Measurements from ENCODE around the gene JMJD1C. TPM values are rescaled to one million over a fixed set of nuclear protein-coding genes. Genes with fewer than 3 reads are reported as not detected.

The JMJD1C gene
- total and polyA plus RNA-seq, 10 of the 15 experiments (the other 5 are each of a cell fraction or from before 2014, with no cell fraction given), result 31.2 to 83.3 (median 49.5) TPM

GRCh38 chr10:63467841-63468240 is 2.1 kb upstream of the JMJD1C start (continued):
- TF ChIP-seq USF2 (IDR thresholded peaks at IDR 0.05; ENCODE audit: borderline replicate concordance, low read depth, low read length), result no peak
- no peak for TF ChIP-seq STAT1 (conservative IDR thresholded peaks at IDR 0.05)
- TF ChIP-seq EGR1 (IDR thresholded peaks at IDR 0.05; ENCODE audit: borderline replicate concordance in 1 of 2, low read depth in 2 of 2, low read length in 2 of 2), result no peak
- no peak for TF ChIP-seq CEBPZ (IDR thresholded peaks at IDR 0.05; ENCODE audit: low read depth, low read length)

GRCh38 chr10:63466144-63466935 is 563 bp upstream of the JMJD1C start:
- H3K4me1 ChIP-seq (ENCODE audit: control insufficient read depth, insufficient read depth, low read length), result peaks cover 3% of the 10 kb centered on the region; the same call in 1 of the 2 replicates
- peak overlapping the region; percentile 77 for H3K27ac ChIP-seq (ENCODE audit: control insufficient read depth, insufficient read depth)
- H4K20me1 ChIP-seq (ENCODE audit: control insufficient read depth, insufficient read depth), result no peaks in the 10 kb centered on the region
- ChIA-PET POLR2A (interaction anchor here (1.3 kb wide), 1 partner anchor 56 kb away, joined by 3 read pairs; no protein-coding TSS in a partner anchor), SMC1A (ENCODE audit: uncharacterized antibody, unreplicated experiment) (interaction anchor here (0.8 to 1.9 kb wide), 17 partner anchors 9 to 256 kb away, joined by 3 to 7 read pairs (median 3); no protein-coding TSS in a partner anchor), CTCF (interaction anchor here (1.1 to 2.2 kb wide), 3 partner anchors 8 to 300 kb away, joined by 3 to 7 read pairs (median 6); no protein-coding TSS in a partner anchor), RAD21 (ENCODE audit: unreplicated experiment) (interaction anchor here (0.7 to 3.3 kb wide), 4 partner anchors 52 to 250 kb away, joined by 3 to 15 read pairs (median 4); partner anchors contain the start of gene REEP3)
- TF ChIP-seq NRF1 (conservative IDR thresholded peaks at IDR 0.05; ENCODE audit: low read depth, low read length) (no peak), RAD21 (IDR thresholded peaks at IDR 0.05; ENCODE audit: insufficient read depth, low read depth, low read length) (peak; percentile 15; the same call in 1 of the 2 replicates), TCF3 (IDR thresholded peaks at IDR 0.05; ENCODE audit: borderline replicate concordance, insufficient read depth, low read depth, low read length) (no peak), DPF2 (IDR thresholded peaks at IDR 0.05) (0 out of 2 replicates have a peak, but pooled peaks have one; percentile 8), CTCF (IDR thresholded peaks at IDR 0.05 in 2 of 3, conservative IDR thresholded peaks at IDR 0.05 in 1 of 3; ENCODE audit: control insufficient read depth in 2 of 3, extremely low read depth in 1 of 3, insufficient read depth in 1 of 3, low read depth in 3 of 3, low read length in 3 of 3) (no peak), RUNX3 (IDR thresholded peaks at IDR 0.05; ENCODE audit: low read length) (peak; percentile 22), MYC (IDR thresholded peaks at IDR 0.05; ENCODE audit: insufficient read depth, insufficient read length, insufficient replicate concordance, low read length, severe bottlenecking) (peak; percentile 20)
- DNase-seq (ENCODE audit: low read depth, low spot score) (no peak), ATAC-seq (peak; percentile 53), FAIRE-seq (no peak)
- in situ Hi-C loops (cut with MboI), result no loop called here
- H3K27me3 ChIP-seq (replicated peaks in 1 of 2; ENCODE audit: control insufficient read depth in 2 of 2, insufficient read depth in 2 of 2, low read length in 1 of 2), result no peaks in the 10 kb centered on the region
- H3K9ac ChIP-seq (ENCODE audit: control insufficient read depth, insufficient read depth, low read length), result peak overlapping the region; percentile 65
- WGBS (ENCODE audit: insufficient coverage, insufficient replicate concordance, low lambda C conversion rate, missing lambda C conversion rate), result 7% methylated on average over 27 of the region's 27 CpGs
- H3K79me2 ChIP-seq (ENCODE audit: control insufficient read depth, insufficient read depth, low read length), result peaks cover 49% of the 10 kb centered on the region
- H3K4me3 ChIP-seq, result peak overlapping the region; percentile 87
- peak overlapping the region; percentile 73 for H2AFZ ChIP-seq (ENCODE audit: control insufficient read depth, low read depth, low read length)
- no peaks in the 10 kb centered on the region for H3K36me3 ChIP-seq (ENCODE audit: control insufficient read depth in 2 of 2, insufficient read depth in 2 of 2, low read length in 1 of 2)
- intact Hi-C loops (cut with micrococcal nuclease; ENCODE audit: unreplicated experiment), result loop anchor here (5.0 kb wide), 4 partner anchors 109 to 249 kb away; no protein-coding TSS in a partner anchor
- H3K4me2 ChIP-seq (ENCODE audit: control insufficient read depth, insufficient read depth), result peak overlapping the region; percentile 84
- H3K9me3 ChIP-seq (replicated peaks; ENCODE audit: control insufficient read depth, insufficient read depth, low read length), result no peaks in the 10 kb centered on the region; the same call in 2 of the 3 replicates
- TSS peak; percentile 55 for BruUV-seq (replicated peaks)

All from GM12878 (cell line).